Measurements from ENCODE around the gene KLHL29.

GRCh38 chr2:23456396-23456795 lies 71.4 kb downstream of the KLHL29 start:
- TF ChIP-seq EP300 (IDR thresholded peaks at IDR 0.05) (no peak), POLR2A (IDR thresholded peaks at IDR 0.05) (no peak)
- TF ChIP-seq, protein P1, sequence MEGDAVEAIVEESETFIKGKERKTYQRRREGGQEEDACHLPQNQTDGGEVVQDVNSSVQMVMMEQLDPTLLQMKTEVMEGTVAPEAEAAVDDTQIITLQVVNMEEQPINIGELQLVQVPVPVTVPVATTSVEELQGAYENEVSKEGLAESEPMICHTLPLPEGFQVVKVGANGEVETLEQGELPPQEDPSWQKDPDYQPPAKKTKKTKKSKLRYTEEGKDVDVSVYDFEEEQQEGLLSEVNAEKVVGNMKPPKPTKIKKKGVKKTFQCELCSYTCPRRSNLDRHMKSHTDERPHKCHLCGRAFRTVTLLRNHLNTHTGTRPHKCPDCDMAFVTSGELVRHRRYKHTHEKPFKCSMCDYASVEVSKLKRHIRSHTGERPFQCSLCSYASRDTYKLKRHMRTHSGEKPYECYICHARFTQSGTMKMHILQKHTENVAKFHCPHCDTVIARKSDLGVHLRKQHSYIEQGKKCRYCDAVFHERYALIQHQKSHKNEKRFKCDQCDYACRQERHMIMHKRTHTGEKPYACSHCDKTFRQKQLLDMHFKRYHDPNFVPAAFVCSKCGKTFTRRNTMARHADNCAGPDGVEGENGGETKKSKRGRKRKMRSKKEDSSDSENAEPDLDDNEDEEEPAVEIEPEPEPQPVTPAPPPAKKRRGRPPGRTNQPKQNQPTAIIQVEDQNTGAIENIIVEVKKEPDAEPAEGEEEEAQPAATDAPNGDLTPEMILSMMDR (IDR thresholded peaks at IDR 0.05): no peak

Measured in ovary (tissue), 3 donors.